Endothelial cell (in vitro differentiated cells): ENCODE data around the gene MAMDC4. TPM values are rescaled to one million over a fixed set of nuclear protein-coding genes. Genes with fewer than 3 reads are reported as not detected.
"Not testable (repeated sequence)": the region's sequence is repeated elsewhere in the genome, so short reads cannot be mapped to it uniquely, and the experiment has no call there.

Source experiments
- DNase-seq: peaks from one replicate; pipeline ENCODE4 v3.0.0; 2021; ENCODE audit warnings: low spot score
- H3K27ac Mint-ChIP-seq: one replicate; pipeline ENCODE4 v1.8.0; 2021; ENCODE audit warnings: mixed read lengths, inconsistent platforms; ENCODE audit not compliant: unreplicated experiment
- H3K27me3 Mint-ChIP-seq: one replicate; pipeline ENCODE4 v1.8.0; 2021; ENCODE audit warnings: mild to moderate bottlenecking, moderate library complexity, mixed read lengths, inconsistent platforms; ENCODE audit not compliant: unreplicated experiment
- H3K36me3 Mint-ChIP-seq: one replicate; pipeline ENCODE4 v1.8.0; 2021; ENCODE audit warnings: mild to moderate bottlenecking, low read depth, mixed read lengths, inconsistent platforms; ENCODE audit not compliant: unreplicated experiment
- H3K4me1 Mint-ChIP-seq: one replicate; pipeline ENCODE4 v1.8.0; 2021; ENCODE audit warnings: mild to moderate bottlenecking, mixed read lengths, inconsistent platforms; ENCODE audit not compliant: unreplicated experiment
- H3K4me3 Mint-ChIP-seq: one replicate; pipeline ENCODE4 v1.8.0; 2021; ENCODE audit warnings: mild to moderate bottlenecking, mixed read lengths, inconsistent platforms; ENCODE audit not compliant: unreplicated experiment
- H3K9me3 Mint-ChIP-seq: one replicate; pipeline ENCODE4 v1.8.0; 2021; ENCODE audit warnings: mixed read lengths, inconsistent platforms; ENCODE audit not compliant: unreplicated experiment
- CTCF ChIP-seq: fragments of 200-600 bp; sonication (generic); IDR thresholded peaks from one replicate; pipeline ENCODE4 v1.5.0; 2021; ENCODE audit warnings: antibody characterized with exemption; ENCODE audit not compliant: unreplicated experiment
- total RNA-seq: library from RNA; stranded (reverse); fragmentation: NEBNext Ultra II Directional; extraction: Animal tissue kit (Norgen Biotek cat#: 25700); gene quantifications from one replicate; pipeline ENCODE4 v1.2.1, GENCODE V29; 2021; ENCODE audit not compliant: unreplicated experiment

MAMDC4 gene
- total RNA-seq, 1 donor from 2014 or later: 10.0 TPM

- not testable (repeated sequence) for H3K36me3 Mint-ChIP-seq, H3K4me1 Mint-ChIP-seq, H3K4me3 Mint-ChIP-seq, H3K27me3 Mint-ChIP-seq, H3K27ac Mint-ChIP-seq, H3K9me3 Mint-ChIP-seq
- peak; percentile 88 for DNase-seq
- TF ChIP-seq CTCF: peak; percentile 88
These were observed 9.7 kb upstream of the MAMDC4 start, which contains the start of gene AJM1 for GRCh38 chr9:136842380-136842948. Gene AJM1 (plus strand): TSS chr9:136842478. CDS start chr9:136844415, 1,937 bp downstream.

GRCh38 chr9:136843159-136843800 lies 8.9 kb upstream of the MAMDC4 start:
- not testable (repeated sequence) for H3K9me3 Mint-ChIP-seq, DNase-seq, H3K27me3 Mint-ChIP-seq, H3K27ac Mint-ChIP-seq, H3K4me1 Mint-ChIP-seq, H3K36me3 Mint-ChIP-seq
- peak overlapping the region; percentile 47 for H3K4me3 Mint-ChIP-seq

- H3K4me3 Mint-ChIP-seq, H3K4me1 Mint-ChIP-seq, H3K9me3 Mint-ChIP-seq, H3K27ac Mint-ChIP-seq, H3K36me3 Mint-ChIP-seq, H3K27me3 Mint-ChIP-seq: not testable (repeated sequence)
- TF ChIP-seq CTCF: peak; percentile 80
- peak; percentile 68 for DNase-seq
These were observed 8.1 kb upstream of the MAMDC4 start for GRCh38 chr9:136843801-136844740.

GRCh38 chr9:136844761-136845464 lies 7.2 kb upstream of the MAMDC4 start:
- Mint-ChIP-seq H3K9me3 (no peaks in the 10 kb centered on the region), H3K27me3 (peaks cover 8% of the 10 kb centered on the region), H3K36me3 (peaks cover 3% of the 10 kb centered on the region), H3K4me3 (no peak overlapping the region), H3K4me1 (no peaks in the 10 kb centered on the region), H3K27ac (no peak overlapping the region)
- no peak for DNase-seq
- no peak for TF ChIP-seq CTCF
